ENCODE data around the gene DHRS1.

DHRS1 gene

DNA sequence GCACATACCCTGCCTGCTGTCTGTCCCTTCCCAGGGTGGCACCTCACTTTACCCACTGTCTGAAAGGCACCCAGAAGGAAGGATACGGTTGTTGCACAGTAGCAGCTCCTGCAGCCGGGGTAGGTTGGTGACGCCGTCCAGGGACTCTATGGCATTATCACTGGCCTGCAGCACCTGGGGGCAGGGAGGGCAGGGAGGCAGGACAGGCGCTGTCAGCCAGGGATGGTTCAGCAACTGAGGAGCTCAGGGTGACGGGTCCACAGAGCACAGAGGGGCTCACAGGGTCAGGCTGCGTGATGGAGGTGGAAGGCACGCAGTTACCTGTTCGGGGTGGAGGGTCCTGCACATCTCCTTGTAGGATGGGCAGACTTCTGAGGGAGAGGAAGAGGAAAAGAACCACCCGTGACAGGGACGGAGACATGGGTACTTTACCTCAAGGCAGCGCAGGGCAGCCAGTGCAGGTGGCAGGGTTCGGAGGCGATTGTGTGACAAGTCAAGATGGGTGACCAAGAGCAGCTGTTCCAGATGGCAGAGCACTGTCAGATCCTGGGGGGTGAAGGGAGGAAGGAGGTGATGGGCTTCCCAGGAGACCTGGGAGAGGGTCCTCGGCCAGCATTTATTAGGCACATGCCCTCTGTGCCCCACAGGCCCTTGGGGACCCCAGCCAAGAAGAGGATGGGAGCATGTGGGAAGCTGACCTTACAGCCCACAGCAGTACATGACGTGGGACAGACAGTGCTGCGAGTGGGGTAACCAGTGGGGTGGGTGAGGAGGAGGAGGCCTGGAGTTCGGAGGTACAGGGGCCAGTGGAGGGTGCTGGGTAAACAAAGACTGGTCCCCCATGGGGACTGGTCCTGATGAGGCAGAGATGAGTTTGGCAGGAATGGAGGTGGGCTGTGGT lies 33.0 kb downstream of the DHRS1 start:
- FAIRE-seq, result no peak
- no peak for DNase-seq (ENCODE audit: low spot score)

- DNase-seq (ENCODE audit: low spot score) (no peak), FAIRE-seq (no peak)
Measured at GRCh38 chr14:24264298-24264697, 35.3 kb downstream of the DHRS1 start.

DNA sequence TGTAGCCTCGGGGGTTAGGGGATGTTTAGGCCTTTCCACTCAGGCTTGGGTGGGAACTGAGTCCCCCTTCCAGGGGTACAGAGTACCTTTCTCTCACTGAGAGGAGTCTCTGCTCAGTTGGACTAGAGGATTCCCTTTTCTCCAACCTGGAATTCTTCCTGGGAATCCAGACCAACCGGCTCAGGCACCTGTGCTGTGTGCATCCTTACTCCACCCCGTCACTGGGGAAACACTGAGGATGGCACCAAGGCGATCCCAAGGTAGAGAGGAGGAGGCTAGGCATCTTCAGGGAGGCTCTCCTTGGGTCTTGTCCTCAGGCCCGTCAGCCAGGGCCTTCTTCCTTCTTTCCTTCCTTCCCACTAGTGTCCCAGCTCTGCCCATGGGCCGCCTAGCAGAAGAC lies 35.7 kb downstream of the DHRS1 start:
- DNase-seq (ENCODE audit: low spot score) (no peak), FAIRE-seq (no peak)

GRCh38 chr14:24262821-24263733 lies 36.5 kb downstream of the DHRS1 start, which contains the start of gene TGM1:
TSS of gene TGM1 (minus strand) at chr14:24263177. CDS start at chr14:24262352, 825 bp downstream.
- DNase-seq (ENCODE audit: low spot score) (no peak), FAIRE-seq (no peak)

DNA sequence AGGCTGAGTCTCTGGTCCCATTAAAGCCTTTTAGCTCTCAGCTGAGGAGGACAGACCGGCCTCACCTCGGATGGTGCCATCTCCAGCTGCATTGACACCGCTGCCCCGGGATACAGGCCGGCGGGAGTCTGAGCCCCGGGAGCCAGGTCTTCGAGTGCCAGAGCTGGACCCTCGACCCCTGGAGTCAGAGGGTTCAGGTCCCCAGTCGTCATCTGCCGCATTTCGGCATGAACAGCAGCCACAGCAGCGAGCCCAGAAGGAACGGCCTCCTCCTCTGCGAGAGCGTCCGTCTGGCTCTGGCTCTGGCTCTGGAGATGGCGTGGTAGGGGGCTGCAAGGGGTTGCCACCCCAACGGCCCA lies 37.6 kb downstream of the DHRS1 start:
- FAIRE-seq (no peak), DNase-seq (ENCODE audit: low spot score) (no peak)

GRCh38 chr14:24261256-24261968 lies 38.2 kb downstream of the DHRS1 start:
- FAIRE-seq, result no peak
- DNase-seq (ENCODE audit: low spot score), result no peak

- DNase-seq (ENCODE audit: low spot score) (no peak), FAIRE-seq (no peak)
Measured at GRCh38 chr14:24260780-24261157, 38.8 kb downstream of the DHRS1 start.

DNA sequence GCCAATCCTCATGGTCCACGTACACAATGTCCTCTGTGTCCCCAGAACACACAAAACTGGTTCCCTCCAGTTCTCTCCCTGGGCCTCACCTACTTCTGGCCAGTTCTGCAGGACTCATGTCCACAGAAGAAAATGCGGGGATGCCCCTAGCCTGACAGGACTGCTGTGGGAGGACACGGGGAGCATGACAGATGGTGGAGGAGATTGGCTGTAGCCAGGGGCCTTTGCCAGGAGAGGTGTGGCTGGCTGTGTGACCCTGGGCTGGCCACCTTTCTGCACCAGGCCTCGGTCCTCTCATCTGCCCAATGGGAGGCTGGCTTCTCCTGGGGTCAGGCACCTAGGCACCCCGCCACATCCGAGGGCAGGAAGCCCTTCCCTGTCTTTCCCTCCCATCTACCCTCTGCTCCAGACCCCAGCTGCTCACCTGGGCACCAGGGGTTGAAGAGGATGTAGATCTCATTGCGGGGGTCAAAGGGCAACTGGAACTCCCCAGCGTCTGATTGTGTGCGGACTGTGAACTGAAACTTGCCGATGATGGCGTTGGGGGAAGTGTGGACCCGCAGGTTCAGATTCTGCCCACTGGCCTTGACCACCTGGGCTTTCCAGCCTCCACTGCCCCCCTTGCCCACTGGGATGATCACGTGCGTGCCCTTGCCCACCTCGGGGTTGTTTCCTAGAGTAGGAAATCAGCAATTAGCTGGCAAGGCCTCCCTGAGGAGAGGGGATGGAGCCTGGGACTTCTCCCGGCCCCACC lies 39.4 kb downstream of the DHRS1 start:
- no peak for FAIRE-seq
- no peak for DNase-seq (ENCODE audit: low spot score)

DNA sequence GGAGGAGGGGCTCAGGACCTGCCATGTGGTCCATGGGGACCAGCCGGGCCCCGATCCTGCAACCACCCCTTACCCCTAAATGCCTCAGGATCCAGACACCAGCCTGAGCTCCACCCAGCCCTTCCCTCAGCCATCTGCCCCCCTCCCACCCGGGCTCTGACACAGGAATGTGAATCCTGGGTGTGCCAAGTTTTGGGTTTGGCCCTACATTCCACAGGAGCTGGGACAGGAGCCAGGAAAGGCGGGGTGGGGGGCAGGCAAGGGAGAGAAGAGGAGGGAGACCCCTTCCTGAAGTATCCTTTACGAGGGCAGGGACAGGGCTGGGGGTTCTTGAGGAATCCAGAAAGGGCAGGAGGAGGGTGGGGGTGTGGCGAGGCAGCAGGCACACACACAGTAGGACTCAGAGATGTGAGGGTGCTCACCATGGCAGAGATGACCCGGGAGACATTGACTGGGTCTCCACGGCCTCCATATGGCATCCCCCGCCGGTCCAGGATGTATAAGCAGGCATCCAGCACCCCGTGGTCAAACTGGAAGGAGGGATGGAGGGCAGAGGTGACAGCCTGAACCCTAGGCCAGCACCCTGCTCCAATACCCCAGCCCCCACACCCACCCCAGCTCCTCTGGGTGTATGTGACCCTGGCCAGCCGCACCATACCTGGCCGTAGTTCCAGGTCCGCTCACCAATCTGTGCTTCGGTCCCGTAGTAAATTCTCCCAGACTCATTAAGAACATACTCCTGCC lies 40.1 kb downstream of the DHRS1 start:
- FAIRE-seq, result peak; percentile 30
- DNase-seq (ENCODE audit: low spot score), result peak; percentile 86

DNA sequence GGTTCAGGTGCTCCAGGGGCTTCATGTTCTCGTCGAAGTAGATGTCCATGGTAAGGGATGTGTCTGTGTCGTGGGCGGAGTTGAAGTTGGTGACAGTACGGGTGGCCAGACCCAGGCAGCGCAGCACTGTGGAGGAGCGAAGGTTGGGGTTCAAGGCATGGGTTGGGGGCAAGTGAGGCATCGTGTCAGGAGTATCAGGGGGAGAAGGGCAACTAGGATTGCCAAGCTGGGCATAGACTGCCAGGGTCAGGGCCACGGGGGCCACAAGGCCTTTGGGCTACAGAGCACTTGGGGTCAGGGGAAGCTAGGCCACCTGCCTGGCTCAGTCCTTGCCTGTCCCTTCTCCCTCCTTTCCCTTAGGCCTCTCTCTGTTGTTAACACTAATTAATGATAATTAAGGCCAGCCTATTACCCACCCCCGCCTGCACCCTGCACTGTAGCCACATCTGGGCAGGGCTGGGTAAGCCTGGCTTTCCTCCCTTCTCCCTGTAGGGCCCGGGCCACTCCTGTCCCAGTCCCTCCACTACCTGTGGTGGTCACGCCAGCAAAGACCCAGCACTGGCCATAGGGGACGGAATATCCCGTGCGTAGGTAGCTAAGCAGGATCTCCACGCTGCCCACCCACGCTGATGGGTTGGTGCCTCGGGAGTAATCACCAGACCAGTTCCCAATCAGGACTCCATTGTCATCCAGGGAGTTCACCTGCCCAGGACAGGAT lies 40.9 kb downstream of the DHRS1 start:
- DNase-seq (ENCODE audit: low spot score) (no peak), FAIRE-seq (no peak)

- DNase-seq (ENCODE audit: low spot score) (no peak), FAIRE-seq (no peak)
Measured at GRCh38 chr14:24258119-24258518, 41.5 kb downstream of the DHRS1 start.

DNA sequence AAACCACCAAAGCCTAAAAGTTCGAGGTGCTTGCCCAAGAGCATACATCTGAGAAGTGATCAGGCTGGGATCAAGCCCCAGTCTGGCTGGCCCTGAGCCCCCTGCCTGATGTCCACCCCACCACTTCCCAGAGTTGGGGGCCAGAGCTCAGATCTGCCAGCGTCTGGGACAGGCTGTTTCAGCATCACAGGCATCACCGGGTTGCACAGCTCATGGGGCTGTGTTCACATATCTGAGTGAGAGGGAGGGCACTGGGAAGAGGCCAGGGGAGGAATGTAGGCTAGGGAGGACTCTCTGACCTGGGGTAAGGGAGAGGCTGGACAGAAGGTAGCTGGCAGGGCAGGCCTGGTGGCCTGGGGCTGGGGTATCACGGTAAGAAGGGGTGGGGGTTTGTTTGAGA lies 42.6 kb downstream of the DHRS1 start:
- DNase-seq (ENCODE audit: low spot score) (no peak), FAIRE-seq (no peak)

DNA sequence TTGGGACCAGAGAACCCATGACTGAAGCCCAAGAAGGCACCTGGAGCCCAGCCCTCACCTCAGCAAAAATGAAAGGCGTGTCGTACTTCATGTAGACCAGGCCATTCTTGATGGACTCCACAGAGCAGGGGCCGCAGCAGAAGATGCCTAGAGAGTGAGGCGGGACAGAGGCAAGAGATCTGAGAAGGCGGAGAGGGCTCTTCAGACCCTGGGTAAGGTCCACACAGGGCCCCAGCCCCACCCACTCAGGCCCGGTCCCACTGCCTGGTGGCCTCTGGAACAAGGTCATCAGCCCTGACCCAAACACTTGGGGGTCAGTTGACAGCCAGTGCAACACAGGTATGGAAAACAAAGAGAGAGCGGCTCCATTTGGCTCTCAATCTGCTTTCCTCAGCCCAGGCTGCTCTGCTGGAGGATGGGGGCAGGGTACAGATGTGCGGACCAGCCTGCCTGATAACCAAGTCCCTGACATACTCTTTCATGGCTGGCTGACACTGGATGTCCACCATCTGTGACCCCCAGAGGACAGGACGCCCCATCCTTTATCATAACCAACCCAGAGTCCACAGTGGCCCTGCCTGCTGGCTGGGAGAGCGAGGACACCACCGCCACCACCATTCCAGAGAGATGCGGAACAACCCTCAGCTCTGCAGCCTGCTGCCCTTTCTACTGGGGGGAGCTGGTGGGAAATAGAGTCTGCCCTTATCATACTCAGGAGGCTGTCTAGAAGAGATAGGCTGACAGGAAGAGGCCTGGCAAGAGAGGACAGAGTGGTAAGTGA lies 43.5 kb downstream of the DHRS1 start:
- DNase-seq (ENCODE audit: low spot score) (no peak), FAIRE-seq (no peak)

DNA sequence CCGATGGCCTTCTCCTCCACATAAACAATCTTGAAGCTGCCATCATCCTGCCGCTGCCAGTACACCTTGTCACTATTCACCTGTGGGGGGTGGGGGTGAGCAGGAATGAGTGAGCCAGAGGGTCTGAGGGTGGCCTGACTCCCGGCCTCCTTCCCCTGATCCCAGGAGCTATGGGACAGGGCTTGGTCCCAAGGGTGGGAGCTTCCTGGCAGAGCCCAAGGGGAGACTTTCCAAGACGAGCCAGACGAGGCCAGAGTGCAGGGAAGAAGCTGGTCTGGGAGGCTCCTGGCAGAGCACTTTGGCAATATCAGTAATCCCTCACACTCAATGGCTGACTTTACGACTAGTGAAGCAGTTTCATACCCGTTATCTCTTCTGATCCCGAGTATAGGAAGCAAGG lies 44.1 kb downstream of the DHRS1 start:
- FAIRE-seq (no peak), DNase-seq (ENCODE audit: low spot score) (no peak)

- DNase-seq (ENCODE audit: low spot score) (no peak), FAIRE-seq (no peak)
Measured at GRCh38 chr14:24254630-24255392, 44.8 kb downstream of the DHRS1 start.

- no peak for FAIRE-seq
- DNase-seq (ENCODE audit: low spot score), result no peak
Measured at GRCh38 chr14:24253936-24254335, 45.6 kb downstream of the DHRS1 start.

GRCh38 chr14:24252289-24253124 lies 47.1 kb downstream of the DHRS1 start:
- DNase-seq (ENCODE audit: low spot score), result no peak
- no peak for FAIRE-seq

Data from urothelium cell line (cell line).